Hypothalamus (tissue), 51 donors: ENCODE measurements around the gene ORC5.
"Not testable (repeated sequence)": the region's sequence is repeated elsewhere in the genome, so short reads cannot be mapped to it uniquely, and the experiment has no call there.

Experiments
- DNase-seq, 51 donors: peaks; one replicate each; lab custom pipeline; 2025; lab: John Stamatoyannopoulos, UW

Gene ORC5

GRCh38 chr7:104207731-104208420 is at the start of gene ORC5:
Gene ORC5, minus strand, starts transcription at chr7:104208013. Its CDS starts 109 bp downstream, at chr7:104207904.
- DNase-seq = peak in 48 of 51 donors; percentile 6 to 82 (median 55)

GRCh38 chr7:104255616-104256015 is 47.8 kb upstream of the ORC5 start:
- DNase-seq = no peak

DNA sequence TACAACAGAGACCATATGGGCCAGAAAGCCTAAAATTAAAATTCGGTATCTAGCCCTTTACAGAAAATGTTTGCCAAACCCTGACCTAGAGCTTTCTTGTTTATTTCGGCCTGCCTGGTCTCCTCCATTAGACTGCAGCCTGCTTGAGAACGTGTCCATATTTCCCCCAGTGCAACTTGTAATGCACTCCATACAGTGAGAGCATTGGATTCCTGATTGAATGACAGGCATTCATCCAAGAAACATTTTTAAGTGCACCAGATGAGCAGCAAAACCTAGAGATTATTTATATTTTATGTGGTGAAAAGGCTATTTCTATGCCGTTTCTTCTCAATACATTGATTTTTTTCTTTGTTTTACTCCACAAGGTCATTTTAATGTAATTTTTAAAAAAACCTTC is 47.4 kb upstream of the ORC5 start:
- no peak for DNase-seq

- no peak for DNase-seq
Observed at GRCh38 chr7:104254696-104255095, 46.9 kb upstream of the ORC5 start.

DNA sequence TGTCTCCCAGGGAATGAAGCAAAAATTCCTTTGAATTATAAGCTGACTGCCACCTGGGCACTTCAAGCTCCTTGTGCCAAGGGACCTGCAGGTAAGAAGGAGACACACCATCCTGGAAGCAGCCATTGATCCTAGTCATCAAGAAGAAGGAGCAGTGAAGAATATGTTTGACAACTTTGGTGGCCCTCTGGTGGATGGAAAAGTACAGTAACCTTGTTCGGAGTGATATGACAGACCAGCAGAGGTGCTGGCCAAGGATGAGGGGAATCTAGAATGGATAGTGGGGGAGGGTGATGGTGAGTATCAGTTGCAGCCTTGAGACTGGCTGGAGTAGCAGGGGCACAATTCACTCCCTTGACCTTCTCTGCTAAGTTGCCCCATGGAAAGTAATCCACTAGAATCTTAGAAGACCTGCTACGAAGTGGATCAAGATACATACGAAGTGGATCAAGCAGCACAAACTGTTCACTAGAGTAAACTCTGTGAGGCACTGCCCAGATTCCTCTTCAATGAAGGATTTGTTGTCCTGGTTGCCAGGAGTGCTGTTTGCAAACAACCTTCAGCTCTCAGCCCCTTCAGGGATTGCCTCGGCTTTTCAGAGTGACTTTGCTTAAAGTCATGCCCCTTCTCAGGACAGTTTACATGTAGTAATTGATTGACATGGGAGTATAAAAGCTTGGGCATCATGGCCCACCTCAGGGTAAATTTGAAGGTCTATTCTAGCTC is 44.8 kb upstream of the ORC5 start:
- DNase-seq = no peak

DNA sequence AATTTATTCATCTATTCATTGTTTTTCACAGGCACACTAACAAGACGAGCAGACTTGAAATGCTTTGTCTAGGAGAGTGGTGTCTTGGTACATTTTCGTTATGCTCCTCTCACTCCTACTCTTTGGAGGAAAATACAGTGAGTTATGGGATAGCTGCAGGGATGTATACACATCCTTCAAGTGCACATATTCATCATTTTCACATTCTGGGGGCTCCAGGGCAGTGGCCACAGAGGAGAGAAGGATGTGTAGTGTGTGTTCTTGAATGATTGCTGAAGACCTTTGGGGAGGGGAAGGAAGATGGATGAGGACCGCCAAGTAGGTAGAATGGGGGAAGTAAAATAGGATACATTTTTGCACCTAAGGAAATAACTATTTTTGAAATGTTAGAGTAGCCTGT is 34.8 kb upstream of the ORC5 start:
- no peak for DNase-seq

DNA sequence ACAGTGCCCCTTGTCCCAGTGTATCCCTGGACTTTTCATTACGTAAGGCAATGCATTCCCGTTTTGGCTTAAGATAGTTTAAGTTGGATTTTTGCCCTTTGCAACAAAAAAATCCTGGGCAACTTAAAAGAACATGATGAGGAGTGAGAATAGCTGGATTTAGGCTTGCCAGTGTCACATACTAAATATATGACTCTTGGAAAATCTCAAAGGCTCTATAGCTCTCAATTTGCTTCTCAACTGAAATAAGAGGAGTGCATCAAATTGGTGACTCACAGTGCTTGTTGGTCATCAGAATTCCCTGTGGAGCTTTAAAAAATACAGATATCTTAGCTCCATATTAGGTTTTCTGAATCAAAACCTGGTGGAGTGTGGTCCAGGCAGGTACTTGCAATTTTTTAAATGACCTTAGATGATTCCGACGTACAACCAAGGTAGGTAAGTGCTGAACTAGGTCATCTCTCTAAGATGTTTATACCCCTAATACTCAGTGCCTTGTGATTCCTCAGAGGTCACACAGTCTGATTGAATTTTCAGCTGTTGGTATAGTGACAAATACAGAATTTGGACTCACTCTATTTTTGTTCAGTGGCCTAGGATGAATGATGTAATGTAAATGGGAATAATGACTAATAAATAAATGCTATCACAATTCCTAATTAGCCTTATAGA is 33.9 kb upstream of the ORC5 start:
- no peak for DNase-seq

- no peak for DNase-seq
Observed at GRCh38 chr7:104241135-104241534, 33.3 kb upstream of the ORC5 start.

DNA sequence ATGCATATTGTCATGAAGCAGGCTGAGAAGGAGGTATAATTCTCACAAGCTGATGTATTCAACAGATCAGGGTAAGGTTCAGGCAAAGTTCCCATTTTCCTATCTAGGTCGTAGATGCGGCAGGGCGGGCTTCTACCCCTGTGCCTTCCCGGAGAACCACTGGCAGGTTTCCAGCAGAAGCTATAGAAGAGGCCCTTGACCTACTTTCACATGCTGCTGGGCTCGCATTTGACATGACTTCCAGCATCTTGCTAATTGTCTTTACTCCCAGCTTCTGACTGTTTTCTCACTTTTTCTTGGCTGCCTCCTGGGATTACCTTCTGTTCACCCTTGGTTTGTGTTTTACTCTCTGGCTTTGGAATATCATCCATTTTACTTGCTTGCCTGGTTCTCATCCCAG is 32.6 kb upstream of the ORC5 start:
- DNase-seq = peak in 2 of 51 donors; percentile 1 to 8

DNA sequence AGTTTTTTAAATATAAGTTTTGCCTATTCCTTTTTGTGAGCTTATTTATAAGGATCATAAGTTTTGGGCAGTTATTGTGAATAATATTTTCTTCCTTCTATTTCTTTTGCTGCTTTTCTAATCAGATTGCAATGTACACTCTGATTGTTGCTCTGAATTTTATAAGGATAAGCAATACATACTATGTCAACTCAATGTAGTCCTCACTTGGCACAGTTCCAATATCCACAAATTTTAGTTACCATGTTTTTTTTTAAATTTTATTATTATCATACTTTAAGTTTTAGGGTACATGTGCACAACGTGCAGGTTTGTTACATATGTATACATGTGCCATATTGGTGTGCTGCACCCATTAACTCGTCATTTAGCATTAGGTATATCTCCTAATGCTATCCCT is 27.2 kb upstream of the ORC5 start:
- not testable (repeated sequence) for DNase-seq

GRCh38 chr7:104231054-104232046 is 23.5 kb upstream of the ORC5 start:
- peak in 44 of 51 donors; percentile 4 to 63 (median 18) for DNase-seq

DNA sequence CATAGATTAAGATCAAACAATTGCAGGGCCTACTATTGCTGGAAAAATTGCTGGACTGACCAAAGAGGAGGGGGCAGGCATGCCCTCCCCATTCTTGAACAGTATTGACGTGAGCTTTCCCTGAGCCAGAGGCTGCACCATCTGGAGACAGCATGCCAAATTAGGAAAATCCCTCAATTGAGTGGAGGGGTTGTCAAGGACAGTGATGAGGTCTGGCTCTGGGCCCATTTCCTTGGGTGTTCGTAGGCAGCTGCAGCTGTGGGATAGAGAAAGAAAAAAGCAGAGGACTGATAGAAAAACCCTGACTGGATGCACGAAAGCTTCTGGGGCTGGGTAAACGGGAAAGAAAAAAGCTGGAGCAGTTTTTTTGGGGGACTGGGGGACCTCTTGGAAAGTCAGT is 22.8 kb upstream of the ORC5 start:
- DNase-seq = peak in 4 of 51 donors; percentile 0 to 4 (median 1)

DNA sequence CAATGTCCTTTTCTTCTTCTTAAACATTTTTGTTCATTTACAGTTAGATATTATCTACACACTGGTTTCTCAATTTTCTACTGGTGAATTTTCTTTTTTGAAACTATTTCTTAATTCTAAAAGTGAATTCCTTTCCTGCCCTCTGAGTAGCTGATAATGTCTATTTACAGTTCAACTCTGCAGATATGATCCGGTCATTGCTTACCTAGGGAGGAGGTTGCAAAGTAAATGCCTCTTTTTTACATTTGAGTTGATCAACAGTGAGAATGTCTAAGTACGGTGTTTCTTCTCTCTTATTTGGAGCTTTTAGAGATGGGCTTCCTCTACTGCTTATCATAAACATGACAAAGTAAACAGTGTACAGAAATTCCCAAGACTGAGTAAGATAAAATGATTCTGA is 20.6 kb upstream of the ORC5 start:
- DNase-seq = no peak

DNA sequence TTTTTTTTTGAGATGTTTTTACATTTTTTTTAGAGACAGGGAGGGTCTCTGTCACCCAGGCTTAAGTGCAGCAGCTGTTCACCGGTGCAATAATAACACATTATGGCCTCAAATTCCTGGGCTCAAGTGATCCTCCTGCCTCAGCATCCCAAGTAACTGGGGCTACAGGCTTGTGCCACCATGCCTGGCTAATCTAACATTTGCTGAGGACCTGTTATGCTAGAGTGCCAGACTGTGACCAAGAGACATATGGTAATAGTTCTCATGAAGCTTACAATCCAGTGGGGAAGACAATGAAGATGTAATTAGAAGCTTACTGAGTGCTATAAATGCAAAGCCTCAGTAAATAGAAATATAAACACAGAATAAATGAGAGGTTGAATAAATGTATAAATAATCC is 17.6 kb upstream of the ORC5 start:
- no peak for DNase-seq

- no peak for DNase-seq
Observed at GRCh38 chr7:104217620-104218019, 9.8 kb upstream of the ORC5 start.

DNA sequence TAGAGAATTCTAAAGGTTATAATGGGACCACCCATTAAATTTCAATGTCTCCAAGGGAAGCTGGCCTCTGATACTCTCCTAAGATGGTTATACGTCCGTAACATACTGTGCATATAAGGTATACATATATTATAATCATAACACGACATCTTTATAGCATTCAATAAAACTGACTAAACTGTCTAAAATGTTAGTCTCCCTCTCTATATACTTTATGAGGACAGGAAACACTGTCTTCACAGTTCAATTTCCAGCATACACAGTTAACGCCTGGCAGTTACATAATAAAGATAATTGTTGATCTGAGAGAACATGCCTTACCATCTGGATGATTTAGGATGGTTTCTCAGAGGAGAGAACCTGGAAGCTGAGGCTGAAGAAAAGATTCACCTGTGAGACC is 1.2 kb upstream of the ORC5 start:
- DNase-seq = no peak

- no peak for DNase-seq
Observed at GRCh38 chr7:104208421-104208780, 588 bp upstream of the ORC5 start.

DNA sequence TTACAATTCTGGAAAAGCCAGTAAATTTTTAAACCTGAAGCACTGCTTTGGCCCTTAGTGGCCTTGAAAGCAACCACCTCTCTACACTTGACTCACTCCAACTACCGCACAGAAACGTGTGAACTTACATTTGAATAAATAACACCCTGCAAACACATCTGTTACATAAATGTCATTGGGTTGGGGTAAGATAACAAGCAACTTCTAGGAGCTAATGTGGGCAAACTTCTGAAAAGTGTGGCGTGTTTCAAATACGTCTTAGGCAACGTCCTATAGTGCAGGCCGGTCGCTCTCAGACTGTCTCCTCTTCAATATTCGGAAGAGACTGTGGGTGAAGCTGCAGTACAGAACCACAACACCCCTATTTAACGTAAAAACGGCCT is 474 bp downstream of the ORC5 start:
- DNase-seq = peak in 1 of 51 donors; percentile 50

DNA sequence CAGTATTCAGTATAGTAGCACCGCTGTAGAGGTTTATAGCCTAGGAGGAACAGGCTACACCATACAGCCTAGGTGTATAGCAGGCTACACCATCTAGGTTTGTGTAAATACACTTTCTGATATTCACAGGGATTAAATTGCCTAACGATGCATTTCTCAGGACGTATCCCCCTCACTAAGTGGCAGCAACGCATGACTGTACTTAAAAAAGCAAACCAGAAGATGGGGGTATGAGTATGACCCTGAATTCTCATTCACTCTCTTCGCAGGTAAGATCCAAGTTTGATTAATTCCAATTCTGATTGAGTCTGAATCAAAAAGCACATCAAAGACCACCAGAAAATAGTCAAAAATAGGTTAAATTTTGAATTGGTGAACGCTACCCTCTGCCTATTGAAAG is 972 bp downstream of the ORC5 start:
- DNase-seq = no peak

DNA sequence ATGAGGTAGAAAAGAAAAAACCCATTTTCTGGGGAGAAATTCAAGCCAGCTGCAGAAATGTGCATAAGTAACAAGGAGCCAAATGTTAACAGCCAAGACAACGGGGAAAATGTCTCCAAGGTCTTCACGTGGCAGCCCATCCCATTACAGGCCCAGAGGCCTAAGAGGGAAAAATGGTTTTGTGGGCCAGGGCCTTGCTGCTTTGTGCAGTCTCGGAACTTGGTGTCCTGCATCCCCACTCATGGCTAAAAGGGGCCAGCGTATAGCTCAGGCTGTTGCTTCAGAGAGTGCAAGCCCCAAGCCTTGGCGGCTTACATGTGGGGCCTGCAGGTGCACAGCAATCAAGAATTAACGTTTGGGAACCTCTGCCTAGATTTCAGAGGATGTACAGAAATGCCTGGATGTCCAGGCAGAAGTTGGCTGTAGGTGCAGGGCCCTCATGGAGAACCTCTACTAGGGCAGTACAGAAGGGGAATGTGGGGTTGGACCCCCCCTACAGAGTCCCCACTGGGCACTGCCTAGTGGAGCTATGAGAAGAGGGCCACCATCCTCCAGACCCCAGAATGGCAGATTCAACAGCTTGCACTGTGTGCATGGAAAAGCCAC is 9.0 kb downstream of the ORC5 start:
- DNase-seq = no peak
